AG08395 (cell line): Measurements from ENCODE around the gene CIDEA.
"Not testable (repeated sequence)": the region's sequence is repeated elsewhere in the genome, so short reads cannot be mapped to it uniquely, and the experiment has no call there.

Experiments used
- DNase-seq: peaks from one replicate; pipeline ENCODE4 v3.0.0; 2012; ENCODE audit warnings: mixed read lengths, low spot score

Gene CIDEA

GRCh38 chr18:12239431-12239830, 14.7 kb upstream of the CIDEA start:
- DNase-seq = no peak

GRCh38 chr18:12242658-12243260, 11.4 kb upstream of the CIDEA start:
- DNase-seq = no peak

- not testable (repeated sequence) for DNase-seq
Observed at GRCh38 chr18:12243272-12243671, 10.9 kb upstream of the CIDEA start.

DNA sequence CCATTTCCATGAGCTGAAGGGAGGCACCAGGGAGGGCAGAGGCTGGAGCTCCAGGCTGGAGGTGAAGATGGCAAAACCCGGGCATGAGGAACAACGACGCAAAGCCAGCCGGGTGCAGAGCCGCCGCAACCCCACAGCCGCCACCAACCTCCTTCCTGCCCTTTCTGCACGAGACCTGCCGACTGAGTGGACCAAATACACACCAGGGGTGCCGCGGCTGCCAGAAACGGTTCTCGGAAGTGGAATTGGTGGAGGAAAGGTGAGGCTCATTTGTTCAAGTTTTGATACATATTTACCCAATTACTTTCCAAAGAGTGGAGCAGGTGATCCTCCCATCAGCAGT, 8.4 kb upstream of the CIDEA start:
- DNase-seq = no peak

DNA sequence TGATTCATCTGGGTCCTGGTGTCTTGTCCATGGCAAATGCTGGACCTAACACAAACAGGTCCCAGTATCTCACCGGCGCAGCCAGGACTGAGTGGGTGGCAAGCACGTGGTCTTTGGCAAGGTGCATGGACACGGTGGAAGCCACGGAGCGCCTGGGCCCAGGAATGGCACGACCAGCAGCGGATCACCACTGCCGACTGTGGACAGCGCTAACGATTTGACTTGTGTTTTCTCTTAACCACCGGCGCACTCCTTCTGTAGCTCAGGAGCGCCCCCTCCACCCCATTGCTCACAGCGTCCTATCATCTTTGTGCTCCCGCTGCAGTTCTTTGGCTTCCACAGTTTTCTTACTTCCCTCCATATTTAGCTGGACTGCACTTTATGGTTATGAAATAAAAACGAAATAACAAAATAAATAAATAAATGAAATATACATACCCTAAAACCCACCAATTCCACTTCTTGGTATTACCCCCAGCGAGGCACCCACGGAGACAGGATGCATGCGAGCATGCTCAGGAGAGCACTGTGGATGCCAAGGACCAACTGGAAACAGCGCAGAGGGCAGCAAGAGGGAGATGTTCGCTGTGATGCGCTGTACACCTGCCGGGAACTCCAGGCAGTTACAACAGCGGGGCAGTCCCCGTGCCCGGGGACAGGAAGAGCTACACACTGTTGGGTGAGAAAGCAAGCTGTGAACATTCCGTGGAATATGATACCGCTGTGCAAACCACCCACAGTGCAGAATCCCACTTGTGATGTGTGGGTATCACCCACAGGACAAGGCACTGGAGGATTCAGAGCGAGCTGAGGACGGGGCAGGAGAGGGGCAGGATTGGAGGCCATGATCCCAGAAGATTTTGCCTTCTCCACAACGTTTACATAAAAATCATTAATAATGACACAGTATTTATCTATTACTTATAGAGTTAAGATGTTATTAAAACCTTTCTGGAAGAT, 7.0 kb upstream of the CIDEA start:
- no peak for DNase-seq

DNA sequence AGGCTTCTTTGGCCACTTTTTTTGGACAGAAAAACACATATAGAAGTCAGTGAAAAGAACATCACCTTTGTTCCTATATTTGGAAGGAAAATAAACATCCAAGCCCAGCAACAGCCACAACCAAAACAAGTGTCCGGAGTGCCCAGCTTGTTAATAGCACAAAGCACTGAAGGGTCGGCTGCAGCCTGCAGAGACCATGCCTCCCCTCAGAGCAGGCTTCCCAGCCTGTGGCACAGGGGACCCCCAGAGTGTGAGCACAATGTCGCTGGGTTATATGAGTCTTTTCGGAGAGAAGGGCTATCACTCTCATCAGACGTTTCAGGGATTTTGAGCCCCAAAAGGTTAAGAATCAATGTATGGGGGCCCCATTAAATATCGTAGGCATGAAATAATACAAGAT, 6.2 kb upstream of the CIDEA start:
- DNase-seq = no peak

DNA sequence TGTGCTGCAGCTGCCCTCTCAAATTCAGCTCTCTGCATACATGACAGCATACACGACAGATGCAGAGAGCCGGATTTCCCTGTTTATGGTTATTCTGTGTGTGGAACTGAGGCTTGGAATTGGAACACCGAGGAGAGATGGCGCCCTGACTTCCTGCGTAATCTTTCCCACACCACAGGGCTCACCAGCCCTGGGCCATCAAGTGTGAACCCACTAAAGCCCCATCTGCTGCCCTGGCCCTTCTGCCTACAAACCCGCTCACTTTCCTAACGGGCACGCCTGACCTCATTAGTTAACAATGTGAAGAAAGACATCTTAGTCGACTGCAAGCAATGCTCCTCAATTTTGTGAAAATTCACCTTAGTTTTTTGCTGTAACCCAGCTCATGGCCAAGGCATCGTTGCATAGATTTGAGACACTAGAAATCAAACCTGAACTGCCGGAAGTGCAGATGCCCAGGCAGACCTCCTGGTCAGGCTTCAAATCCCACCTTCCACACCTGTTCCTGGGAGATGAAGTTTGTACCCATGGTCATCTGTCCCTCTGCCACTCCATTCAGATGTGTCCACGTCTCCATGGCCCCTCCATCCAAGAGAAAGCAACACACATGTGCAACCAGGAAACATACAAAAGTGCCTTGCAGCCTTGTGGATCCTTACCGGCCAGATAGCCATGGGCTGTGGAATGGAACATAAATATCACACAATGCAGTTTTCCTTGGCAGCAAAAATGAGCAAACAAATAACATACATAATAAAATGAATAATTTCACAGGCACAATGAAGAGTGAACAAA, 5.0 kb upstream of the CIDEA start:
- DNase-seq = no peak

DNA sequence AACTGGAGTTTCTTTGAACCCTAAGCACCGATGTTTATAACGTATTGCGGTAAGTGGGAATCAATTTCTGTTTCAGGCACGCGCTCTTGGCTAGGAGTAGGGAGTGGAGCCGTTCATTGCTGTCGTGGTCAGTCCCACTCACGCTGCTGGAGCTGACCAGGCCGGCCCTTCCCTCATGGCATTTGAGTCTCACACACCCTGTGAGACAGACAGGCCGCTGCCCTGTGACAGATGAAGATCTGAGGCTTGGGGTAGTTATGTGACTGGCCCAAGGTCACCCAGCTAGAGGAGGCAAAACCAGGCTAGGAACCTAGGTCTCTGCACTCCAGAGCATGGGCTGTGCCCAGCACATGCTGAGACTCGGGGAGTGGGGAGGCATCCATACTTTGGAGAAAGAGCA, 2.9 kb upstream of the CIDEA start:
- DNase-seq = no peak

DNA sequence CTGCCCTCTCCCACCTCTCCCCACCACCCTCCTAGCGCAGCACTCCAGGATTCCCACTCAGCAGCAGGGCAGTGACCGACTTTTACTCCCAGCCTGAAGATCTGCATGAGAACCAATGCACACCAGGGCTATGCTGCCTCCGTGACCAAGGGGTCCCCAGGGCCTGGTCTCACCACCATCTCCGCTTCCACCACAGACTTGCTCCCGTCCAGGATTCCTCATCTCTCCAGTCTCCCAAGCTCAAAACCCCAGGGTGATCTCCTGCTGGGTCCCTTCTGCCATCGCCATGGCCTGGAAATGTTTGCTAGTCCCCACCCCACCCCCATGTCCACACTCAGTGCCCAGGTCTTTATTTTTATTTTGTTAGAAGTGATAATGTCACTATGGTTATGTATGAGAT, 2.1 kb upstream of the CIDEA start:
- DNase-seq = no peak

DNA sequence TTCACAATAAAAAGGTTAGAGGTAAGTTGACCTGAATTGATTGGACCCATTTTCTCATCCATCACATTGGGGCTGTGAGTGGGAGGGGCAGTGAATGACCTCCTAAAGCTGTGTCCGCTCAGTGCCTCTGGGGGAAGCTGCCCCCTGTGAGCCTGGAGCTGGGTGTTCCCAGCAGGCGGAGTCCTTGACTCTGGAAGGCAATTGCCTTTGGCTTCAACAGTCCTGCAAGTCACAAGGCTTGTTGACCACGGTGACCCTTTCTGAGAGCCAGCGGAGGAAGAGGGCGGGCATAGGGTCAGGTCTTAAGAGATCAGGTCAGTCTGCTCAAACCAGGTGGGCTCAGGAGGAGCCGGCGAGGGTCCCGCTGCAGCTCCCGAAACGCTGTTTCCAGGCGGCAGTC, 1.1 kb upstream of the CIDEA start:
- no peak for DNase-seq

DNA sequence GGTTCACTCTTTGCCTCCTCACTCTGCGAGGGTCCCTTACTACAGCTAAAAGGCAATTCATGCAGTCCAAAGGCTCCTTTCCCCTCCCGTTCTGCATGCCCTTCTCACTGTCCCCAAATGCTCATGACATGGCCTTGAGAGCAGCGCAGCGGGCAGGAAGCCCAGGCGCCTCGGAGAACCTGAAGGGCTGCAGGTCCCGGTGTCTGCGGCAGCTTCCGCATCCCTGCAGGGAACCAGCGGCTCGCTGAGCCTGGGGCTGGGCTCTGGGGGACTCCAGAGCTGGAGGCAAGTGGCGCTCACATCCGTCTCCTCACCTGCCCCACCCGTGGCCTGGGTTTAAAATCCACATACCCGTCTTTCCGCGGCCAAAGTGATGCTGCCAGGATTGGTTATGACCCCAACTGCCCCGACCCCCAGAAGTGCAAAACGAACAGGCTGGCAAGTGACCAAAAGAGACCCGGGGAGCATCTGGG, 462 bp upstream of the CIDEA start:
- DNase-seq = no peak

- no peak for DNase-seq
Observed at GRCh38 chr18:12254820-12255511, 805 bp downstream of the CIDEA start.

DNA sequence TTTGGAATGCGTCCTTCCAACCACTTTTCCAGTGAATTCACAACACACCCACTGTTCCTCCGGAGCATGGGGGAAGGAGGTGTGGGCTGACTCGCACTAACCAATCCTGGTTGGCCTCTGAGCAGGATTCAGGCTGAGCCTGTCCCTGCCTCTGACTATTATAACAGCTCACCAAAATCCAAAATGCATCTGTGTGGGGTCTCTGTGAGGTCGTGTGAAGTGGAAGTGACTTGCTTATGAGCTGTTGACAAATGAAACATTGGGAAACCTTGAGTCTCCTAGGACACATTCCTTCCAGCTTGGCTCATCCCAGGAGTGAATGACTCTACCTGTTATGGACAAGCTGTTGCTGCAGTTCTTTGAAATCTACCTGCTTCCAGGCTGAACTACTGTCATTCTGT, 1.5 kb downstream of the CIDEA start:
- DNase-seq = no peak

DNA sequence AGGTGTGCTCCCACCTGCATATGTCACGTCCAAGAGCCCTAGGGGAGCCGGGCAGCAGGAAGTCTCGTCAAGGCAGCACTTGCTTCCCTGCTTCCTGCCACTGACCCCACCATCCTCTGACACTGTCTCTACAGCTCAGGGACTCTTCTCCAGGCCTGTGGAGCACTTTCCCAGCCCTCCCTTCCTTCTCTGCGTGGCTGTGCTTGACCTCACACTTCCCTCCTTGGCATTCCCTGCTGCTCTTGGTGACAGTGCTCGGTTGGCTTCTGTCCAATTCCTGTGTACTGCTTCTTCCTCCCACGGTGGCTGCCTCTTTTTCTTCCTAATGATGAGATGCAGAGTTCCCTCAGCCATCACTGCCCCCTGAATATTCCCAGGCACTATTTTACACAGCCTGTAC, 2.8 kb downstream of the CIDEA start:
- no peak for DNase-seq

GRCh38 chr18:12257996-12258718, 4.0 kb downstream of the CIDEA start:
- DNase-seq = no peak

DNA sequence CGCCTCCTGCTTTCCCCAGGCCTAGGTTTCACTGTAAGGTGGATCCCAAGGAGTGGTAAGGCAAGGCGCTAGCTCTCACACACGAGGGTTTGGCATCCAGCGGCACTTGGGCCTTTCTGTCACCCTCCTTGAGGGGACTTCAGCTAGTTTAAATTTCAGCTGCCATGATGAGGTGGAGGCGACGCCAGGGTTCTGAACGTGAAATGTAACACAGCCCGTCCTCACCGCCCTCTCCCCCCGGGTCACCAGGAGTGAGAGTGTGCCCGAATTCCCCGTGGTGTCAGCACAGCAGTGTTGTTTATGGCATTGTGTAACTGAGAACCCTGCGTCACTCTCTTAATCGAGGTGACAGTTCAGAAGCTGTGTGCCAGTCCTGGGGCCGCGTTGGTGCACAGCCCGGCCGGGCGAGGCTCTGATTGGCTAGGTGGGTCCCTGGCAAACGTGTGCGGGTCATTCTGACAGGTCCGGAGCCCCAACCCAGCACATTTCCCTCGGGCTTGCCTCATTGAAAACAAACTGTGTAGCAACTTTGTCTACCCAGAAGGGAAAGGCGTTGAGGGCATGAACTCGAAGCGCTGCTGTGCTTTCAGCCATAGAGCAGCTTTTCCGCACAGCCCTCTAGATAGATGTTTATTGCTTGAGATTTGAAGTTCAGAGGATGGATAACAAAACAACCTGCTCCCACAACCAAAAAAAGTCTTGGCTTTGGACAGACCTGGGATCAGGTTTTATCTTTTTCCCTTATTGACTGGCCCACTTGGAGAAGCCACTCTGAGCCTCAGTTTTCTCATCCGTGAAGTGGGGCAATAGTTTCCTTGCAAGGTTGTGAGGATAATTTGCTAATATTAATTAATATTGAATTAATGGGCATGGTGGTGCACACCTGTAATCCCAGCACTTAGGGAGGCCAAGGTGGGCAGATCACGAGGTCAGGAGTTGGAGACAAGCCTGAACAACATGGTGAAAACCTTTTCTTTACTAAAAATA, 4.9 kb downstream of the CIDEA start:
- no peak for DNase-seq

GRCh38 chr18:12262748-12263147, 8.6 kb downstream of the CIDEA start:
- DNase-seq = no peak

GRCh38 chr18:12264864-12265263, 10.7 kb downstream of the CIDEA start:
- no peak for DNase-seq

- peak; percentile 88 for DNase-seq
Observed at GRCh38 chr18:12271376-12272235, 17.4 kb downstream of the CIDEA start.
